ENCODE results near the gene MGRN1.

Gene MGRN1

DNA sequence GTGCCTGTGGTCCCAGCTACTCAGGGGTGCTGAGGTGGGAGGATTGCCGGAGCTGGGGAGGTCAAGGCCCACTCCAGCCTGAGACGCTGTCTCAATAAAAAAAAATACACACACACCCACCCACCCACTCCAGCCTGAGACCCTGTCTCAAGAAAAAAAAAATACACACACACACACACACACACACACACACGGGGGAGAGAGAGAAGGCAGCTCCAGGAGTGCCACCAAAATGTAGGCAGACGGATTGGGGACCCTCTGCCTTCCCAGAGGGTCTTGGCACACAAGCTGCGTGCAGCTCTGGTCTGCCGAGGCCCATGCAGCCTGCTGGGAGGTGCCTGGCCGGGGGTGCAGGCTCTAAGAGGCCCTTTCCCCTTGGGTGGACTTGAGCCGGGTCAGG, 62.8 kb downstream of the MGRN1 start:
- TF ChIP-seq, protein P1, sequence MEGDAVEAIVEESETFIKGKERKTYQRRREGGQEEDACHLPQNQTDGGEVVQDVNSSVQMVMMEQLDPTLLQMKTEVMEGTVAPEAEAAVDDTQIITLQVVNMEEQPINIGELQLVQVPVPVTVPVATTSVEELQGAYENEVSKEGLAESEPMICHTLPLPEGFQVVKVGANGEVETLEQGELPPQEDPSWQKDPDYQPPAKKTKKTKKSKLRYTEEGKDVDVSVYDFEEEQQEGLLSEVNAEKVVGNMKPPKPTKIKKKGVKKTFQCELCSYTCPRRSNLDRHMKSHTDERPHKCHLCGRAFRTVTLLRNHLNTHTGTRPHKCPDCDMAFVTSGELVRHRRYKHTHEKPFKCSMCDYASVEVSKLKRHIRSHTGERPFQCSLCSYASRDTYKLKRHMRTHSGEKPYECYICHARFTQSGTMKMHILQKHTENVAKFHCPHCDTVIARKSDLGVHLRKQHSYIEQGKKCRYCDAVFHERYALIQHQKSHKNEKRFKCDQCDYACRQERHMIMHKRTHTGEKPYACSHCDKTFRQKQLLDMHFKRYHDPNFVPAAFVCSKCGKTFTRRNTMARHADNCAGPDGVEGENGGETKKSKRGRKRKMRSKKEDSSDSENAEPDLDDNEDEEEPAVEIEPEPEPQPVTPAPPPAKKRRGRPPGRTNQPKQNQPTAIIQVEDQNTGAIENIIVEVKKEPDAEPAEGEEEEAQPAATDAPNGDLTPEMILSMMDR (IDR thresholded peaks at IDR 0.05; ENCODE audit: insufficient read depth, missing control alignments): no peak
- FAIRE-seq (no peak), DNase-seq (ENCODE audit: insufficient read length, low spot score) (no peak)

DNA sequence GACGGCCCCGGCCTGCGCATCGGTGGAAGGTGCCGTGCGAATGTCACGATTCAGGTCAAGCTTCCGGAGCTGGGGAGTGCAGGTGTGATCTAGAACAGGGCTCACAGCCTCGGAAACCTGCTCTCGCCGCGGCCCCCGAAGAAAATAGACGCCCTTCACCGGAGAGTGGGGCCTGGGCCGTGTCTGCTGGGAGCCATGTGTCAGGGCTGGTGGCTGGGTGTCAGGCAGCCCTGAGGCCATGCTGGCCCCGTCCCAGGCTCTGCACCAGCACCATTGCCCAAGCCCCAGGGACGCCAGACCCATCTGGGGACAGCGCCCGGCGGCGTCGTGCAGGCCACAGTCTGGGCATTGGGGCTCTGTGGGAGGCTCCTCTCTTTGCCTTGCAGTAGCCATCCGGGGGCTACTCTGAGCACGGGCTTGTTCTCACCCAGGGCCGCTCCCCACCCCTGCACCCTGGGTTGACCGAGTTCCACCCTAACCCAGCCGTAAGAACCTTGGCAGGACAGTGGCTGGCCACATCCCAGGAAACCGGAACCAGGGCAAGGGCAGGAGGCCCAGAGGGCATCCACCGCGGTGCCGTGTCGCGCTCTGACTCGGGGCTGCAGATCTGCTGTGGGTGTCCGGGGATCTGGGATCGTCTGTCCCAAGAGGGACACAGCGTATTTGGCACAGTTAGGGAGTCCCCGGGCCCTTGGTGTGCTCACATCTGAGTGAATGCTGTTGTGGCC, 63.5 kb downstream of the MGRN1 start:
- FAIRE-seq (no peak), DNase-seq (ENCODE audit: insufficient read length, low spot score) (no peak)
- TF ChIP-seq, protein P1 (IDR thresholded peaks at IDR 0.05; ENCODE audit: insufficient read depth, missing control alignments): no peak

DNA sequence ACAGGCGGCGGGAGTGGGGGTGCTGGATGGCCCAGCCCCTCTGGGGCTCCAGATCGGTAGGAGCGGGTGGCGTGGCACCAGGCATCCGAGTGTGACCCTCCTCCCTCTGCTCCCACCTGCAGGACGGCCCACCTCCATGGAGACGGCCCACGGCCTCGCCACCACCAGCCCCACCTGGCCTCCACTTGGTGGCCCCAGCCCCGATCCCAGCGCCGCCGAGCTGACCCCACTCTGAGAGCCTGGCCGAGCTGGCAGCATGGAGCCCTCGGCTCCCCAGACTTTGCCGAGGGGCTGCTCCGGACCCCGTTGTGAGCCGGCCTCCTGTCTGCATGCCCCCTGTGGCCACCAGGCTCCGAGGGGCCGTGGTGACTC, 64.0 kb downstream of the MGRN1 start:
- TF ChIP-seq, protein P1 (IDR thresholded peaks at IDR 0.05; ENCODE audit: insufficient read depth, missing control alignments): no peak
- DNase-seq (ENCODE audit: insufficient read length, low spot score) (no peak), FAIRE-seq (no peak)

DNA sequence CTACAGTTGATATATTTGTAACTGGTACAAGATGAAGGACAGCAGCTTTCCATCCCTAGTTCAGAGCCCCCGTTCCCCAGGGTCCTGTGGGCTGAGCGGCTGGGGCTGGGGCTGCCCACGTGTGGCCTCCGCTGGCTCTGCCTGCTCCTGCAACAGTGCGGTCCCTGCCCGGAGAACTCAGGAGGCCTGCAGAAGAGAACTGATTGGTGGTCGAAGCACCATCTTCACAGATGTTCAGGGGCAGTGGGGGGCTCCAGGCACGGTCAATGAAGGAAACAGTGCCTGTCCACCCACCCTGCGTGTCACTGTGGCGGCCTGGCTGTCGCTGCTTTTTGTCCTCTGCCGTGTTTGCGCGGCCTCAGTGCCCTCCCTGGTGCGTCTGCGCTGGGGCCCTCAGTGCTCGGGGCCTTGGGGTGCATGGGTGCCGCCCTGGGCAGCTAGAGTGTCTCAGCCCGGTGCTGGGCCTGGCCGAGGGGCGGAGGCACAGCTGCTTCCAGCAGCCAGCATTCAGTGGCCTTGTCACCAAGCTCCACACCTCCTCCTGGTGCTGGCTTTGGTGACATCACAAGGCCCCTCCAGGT, 64.6 kb downstream of the MGRN1 start:
- TF ChIP-seq, protein P1 (IDR thresholded peaks at IDR 0.05; ENCODE audit: insufficient read depth, missing control alignments): no peak
- no peak for DNase-seq (ENCODE audit: insufficient read length, low spot score)
- no peak for FAIRE-seq

DNA sequence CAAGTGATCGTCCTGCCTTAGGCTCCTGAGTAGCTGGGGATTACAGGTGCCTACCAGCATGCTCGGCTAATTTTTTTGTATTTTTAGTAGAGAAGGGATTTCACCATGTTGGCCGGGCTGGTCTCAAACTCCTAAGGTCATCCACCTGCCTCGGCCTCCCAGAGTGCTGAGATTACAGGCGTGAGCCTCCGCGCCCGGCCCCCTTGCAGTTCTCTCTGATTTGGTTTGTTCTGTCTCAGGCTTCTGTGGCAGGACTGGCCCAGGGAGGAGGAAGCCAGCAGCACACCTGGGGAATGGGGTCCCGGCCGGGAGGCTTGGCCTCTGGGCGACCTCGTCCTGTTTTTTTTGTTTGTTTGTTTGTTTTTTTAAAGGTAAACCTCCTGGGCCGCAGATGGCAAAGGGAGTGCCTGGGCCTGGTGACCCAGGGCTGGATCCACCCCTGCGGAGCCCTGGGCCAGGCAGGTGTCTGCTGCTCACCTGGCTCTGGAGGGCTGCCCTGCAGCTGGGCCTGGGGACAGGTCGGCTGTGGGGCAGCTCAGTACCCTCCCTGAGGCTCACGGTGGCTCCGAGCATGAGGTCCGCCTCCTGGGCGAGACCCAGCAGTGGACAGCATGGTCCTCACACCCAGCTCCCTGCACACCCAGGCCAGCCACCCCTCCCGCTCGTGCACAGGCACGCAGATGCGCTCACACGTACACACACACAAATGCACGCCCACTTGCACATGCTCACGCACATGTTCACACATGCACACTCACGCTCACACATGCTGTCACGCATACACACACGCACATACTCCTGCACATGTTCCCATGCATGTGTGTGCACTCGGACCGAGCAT, 65.5 kb downstream of the MGRN1 start:
- TF ChIP-seq, protein P1 (IDR thresholded peaks at IDR 0.05; ENCODE audit: insufficient read depth, missing control alignments): no peak
- FAIRE-seq (no peak), DNase-seq (ENCODE audit: insufficient read length, low spot score) (no peak)

DNA sequence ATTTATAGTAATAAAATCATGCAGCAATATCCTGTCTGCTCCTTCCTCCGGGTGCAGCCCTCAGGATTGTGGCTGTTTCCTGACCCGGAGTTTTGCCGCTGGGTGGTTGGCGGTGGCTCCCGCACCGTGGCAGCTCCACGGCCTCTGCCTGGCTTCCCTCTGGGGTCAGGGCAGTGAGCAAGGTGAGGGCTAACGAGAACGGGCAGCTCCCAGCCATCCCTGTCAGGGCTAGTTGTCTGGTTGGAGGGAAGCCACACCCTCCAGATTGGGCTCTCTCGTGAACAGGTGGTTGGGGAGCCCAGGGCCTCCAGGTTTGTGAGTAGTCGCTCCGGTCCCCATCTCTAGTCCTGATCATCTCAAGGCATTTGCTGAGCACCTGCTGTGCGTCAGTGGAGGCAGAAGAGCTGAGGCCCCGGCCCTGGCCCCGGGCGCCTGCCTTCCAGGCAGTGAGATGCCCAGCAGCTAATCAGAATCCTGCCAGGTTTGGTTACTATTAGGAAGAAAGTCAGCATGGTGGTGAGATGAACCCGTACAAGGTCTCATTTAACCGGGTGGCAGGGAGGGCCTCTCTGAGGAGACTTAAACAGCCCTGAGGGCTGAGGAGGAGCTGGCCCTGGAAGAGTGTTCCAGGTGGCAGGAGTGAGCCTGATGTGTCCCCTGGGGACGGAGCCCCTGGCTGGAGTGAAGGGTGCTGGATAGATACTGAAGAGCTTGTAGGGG, 66.5 kb downstream of the MGRN1 start:
- TF ChIP-seq, protein P1 (IDR thresholded peaks at IDR 0.05; ENCODE audit: insufficient read depth, missing control alignments): no peak

More for the DNA sequence above, 66.5 kb downstream of the MGRN1 start:
- no peak for DNase-seq (ENCODE audit: insufficient read length, low spot score)
- FAIRE-seq: no peak
